PC-3 (cell line): ENCODE data around the gene MVB12B. TPM values are rescaled to one million over a fixed set of nuclear protein-coding genes. Genes with fewer than 3 reads are reported as not detected.

Source experiments
- ATAC-seq: fragments of 200-7000 bp; cut with Tn5 transposase; 2 replicates; pipeline ENCODE4 v1.9.1; 2020; ENCODE audit warnings: mild to moderate bottlenecking, moderate library complexity
- BruUV-seq: library from RNA; stranded (reverse); fragments of 400-500 nt; replicated peaks from 2 replicates; lab custom pipeline; 2021; lab: Mats Ljungman, UMichigan
- CTCF ChIA-PET: fragments of 300-600 bp; sonication (Branson Sonifier 250); formaldehyde crosslinking; loops from one replicate; lab custom pipeline; 2022; ENCODE audit warnings: antibody characterized with exemption; lab: Charles Lee
- POLR2A ChIA-PET: fragments of 300-600 bp; sonication (Branson Sonifier 250); formaldehyde crosslinking; loops from one replicate; lab custom pipeline; 2022; ENCODE audit warnings: antibody characterized with exemption; ENCODE audit not compliant: unreplicated experiment; lab: Charles Lee
- DNase-seq: peaks from one replicate; pipeline ENCODE4 v3.0.0-alpha.2; 2015
- H2AFZ ChIP-seq: fragments of 300-600 bp; sonication (generic); 2 replicates; pipeline ENCODE4 v1.6.0; 2016; ENCODE audit warnings: antibody characterized with exemption, low read length
- H3F3A ChIP-seq: fragments of 300-600 bp; sonication (generic); one replicate; pipeline ENCODE4 v1.6.0; 2017; ENCODE audit warnings: antibody characterized with exemption, low read length, control low read depth, mild to moderate bottlenecking; ENCODE audit not compliant: unreplicated experiment
- H3K27ac ChIP-seq: fragments of 300-600 bp; sonication (generic); 2 replicates; pipeline ENCODE4 v1.5.1; 2016; ENCODE audit warnings: mild to moderate bottlenecking, low read length
- H3K27me3 ChIP-seq: fragments of 300-600 bp; sonication (generic); 2 replicates; pipeline ENCODE4 v1.6.1; 2016; ENCODE audit warnings: low read length, mixed read lengths
- H3K36me3 ChIP-seq: fragments of 300-600 bp; sonication (generic); 2 replicates; pipeline ENCODE4 v1.6.1; 2016; ENCODE audit warnings: low read depth, mixed run types, low read length, mixed read lengths
- H3K4me1 ChIP-seq: fragments of 300-600 bp; sonication (generic); 2 replicates; pipeline ENCODE4 v1.5.1; 2016; ENCODE audit warnings: low read length; ENCODE audit not compliant: insufficient read depth
- H3K4me2 ChIP-seq: fragments of 300-600 bp; sonication (generic); 2 replicates; pipeline ENCODE4 v1.6.0; 2016; ENCODE audit warnings: low read length
- H3K4me3 ChIP-seq: fragments of 300-600 bp; sonication (generic); 2 replicates; pipeline ENCODE4 v1.5.1; 2016; ENCODE audit warnings: mild to moderate bottlenecking, low read length, mixed read lengths
- H3K79me2 ChIP-seq: fragments of 300-600 bp; sonication (generic); 2 replicates; pipeline ENCODE4 v1.6.1; 2017; ENCODE audit warnings: low read length, mixed read lengths
- H3K9ac ChIP-seq: fragments of 300-600 bp; sonication (generic); 2 replicates; pipeline ENCODE4 v1.6.0; 2016; ENCODE audit warnings: mild to moderate bottlenecking, low read length
- H3K9me2 ChIP-seq: fragments of 300-600 bp; sonication (generic); replicated peaks from 2 replicates; pipeline ENCODE4 v1.6.1; 2016; ENCODE audit warnings: mixed run types, low read length, mixed read lengths
- H3K9me3 ChIP-seq: fragments of 300-600 bp; sonication (generic); 2 replicates; pipeline ENCODE4 v1.6.1; 2016; ENCODE audit warnings: low read length, mixed read lengths
- H4K20me1 ChIP-seq: fragments of 300-600 bp; sonication (generic); 2 replicates; pipeline ENCODE4 v1.6.1; 2016; ENCODE audit warnings: low read length, mixed read lengths
- EZH2 ChIP-seq: fragments of 300-600 bp; sonication (generic); IDR thresholded peaks from one replicate; pipeline ENCODE4 v1.6.1; 2017; ENCODE audit warnings: antibody characterized with exemption, mild to moderate bottlenecking, low read length; ENCODE audit not compliant: unreplicated experiment
- EZH2phosphoT487 ChIP-seq: fragments of 300-600 bp; sonication (generic); IDR thresholded peaks from 2 replicates; pipeline ENCODE4 v1.6.1; 2018; ENCODE audit warnings: mild to moderate bottlenecking, antibody characterized with exemption, low read length, borderline replicate concordance
- intact Hi-C: fragments of 100-400 bp; cut with micrococcal nuclease; formaldehyde crosslinking; loops from 2 replicates; pipeline ENCODE4 v1.9.0; 2023
- total RNA-seq: library from RNA; depleted of rRNA; stranded (reverse); fragments of >200 nt; gene quantifications from 2 replicates; pipeline ENCODE4 v1.2.3, GENCODE V29; 2014
- TF ChIP-seq, protein P1 (sequence below): fragments of 300-600 bp; sonication (generic); conservative IDR thresholded peaks from 2 replicates; pipeline ENCODE4 v1.5.1; 2017; ENCODE audit warnings: antibody characterized with exemption, low read depth, mild to moderate bottlenecking, low read length

The MVB12B gene
- total RNA-seq, 1 experiment from 2014 or later, result 7.2 TPM

DNA sequence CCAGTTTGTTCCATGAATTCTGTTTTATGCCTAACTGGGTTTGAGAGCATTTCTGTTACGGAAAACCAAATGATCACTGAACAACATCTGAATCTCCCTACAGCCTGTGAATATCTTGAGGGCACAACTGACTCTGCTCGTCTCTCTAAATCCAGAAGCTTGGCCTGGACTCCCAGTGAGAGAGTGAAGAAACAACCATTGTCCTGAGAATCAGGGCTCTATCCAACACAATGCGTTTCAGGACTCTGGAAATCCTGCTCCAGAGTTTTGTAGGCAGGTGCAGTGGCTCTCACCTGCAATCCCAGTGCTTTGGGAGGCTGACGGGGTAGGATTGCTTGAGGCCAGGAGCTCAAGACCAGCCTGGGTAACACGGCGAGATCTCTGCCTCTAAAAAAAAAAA lies 7.8 kb upstream of the MVB12B start:
- no peaks in the 10 kb centered on the region for H3K36me3 ChIP-seq
- no peaks in the 10 kb centered on the region for H3F3A ChIP-seq
- no peaks in the 10 kb centered on the region for H3K9me2 ChIP-seq
- ATAC-seq (no peak), DNase-seq (no peak)
- H3K4me3 ChIP-seq, result no peak overlapping the region
- no peaks in the 10 kb centered on the region for H3K4me1 ChIP-seq
- intact Hi-C loops, result no loop called here
- H4K20me1 ChIP-seq, result no peaks in the 10 kb centered on the region
- H3K9ac ChIP-seq, result no peak overlapping the region
- no peak overlapping the region for H2AFZ ChIP-seq
- TF ChIP-seq, protein P1, sequence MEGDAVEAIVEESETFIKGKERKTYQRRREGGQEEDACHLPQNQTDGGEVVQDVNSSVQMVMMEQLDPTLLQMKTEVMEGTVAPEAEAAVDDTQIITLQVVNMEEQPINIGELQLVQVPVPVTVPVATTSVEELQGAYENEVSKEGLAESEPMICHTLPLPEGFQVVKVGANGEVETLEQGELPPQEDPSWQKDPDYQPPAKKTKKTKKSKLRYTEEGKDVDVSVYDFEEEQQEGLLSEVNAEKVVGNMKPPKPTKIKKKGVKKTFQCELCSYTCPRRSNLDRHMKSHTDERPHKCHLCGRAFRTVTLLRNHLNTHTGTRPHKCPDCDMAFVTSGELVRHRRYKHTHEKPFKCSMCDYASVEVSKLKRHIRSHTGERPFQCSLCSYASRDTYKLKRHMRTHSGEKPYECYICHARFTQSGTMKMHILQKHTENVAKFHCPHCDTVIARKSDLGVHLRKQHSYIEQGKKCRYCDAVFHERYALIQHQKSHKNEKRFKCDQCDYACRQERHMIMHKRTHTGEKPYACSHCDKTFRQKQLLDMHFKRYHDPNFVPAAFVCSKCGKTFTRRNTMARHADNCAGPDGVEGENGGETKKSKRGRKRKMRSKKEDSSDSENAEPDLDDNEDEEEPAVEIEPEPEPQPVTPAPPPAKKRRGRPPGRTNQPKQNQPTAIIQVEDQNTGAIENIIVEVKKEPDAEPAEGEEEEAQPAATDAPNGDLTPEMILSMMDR, result no peak
- TF ChIP-seq EZH2phosphoT487 (no peak), EZH2 (no peak)
- no peak overlapping the region for H3K27ac ChIP-seq
- ChIA-PET POLR2A (no interaction called here), CTCF (interaction anchor here (0.6 kb wide), 1 partner anchor 101 kb away, joined by 3 read pairs; no protein-coding TSS in a partner anchor)
- H3K4me2 ChIP-seq, result no peak overlapping the region
- no peaks in the 10 kb centered on the region for H3K9me3 ChIP-seq
- no peaks in the 10 kb centered on the region for H3K27me3 ChIP-seq
- no TSS peak for BruUV-seq
- H3K79me2 ChIP-seq, result no peaks in the 10 kb centered on the region

GRCh38 chr9:126319671-126320070 lies 7.0 kb upstream of the MVB12B start:
- no TSS peak for BruUV-seq
- intact Hi-C loops, result no loop called here
- Histone ChIP-seq H4K20me1 (no peaks in the 10 kb centered on the region), H3K27me3 (no peaks in the 10 kb centered on the region), H3K9ac (no peak overlapping the region), H3K4me3 (no peak overlapping the region), H3F3A (no peaks in the 10 kb centered on the region), H2AFZ (no peak overlapping the region), H3K4me1 (no peaks in the 10 kb centered on the region), H3K27ac (no peak overlapping the region), H3K36me3 (no peaks in the 10 kb centered on the region), H3K79me2 (no peaks in the 10 kb centered on the region), H3K9me2 (no peaks in the 10 kb centered on the region), H3K9me3 (no peaks in the 10 kb centered on the region), H3K4me2 (no peak overlapping the region)
- TF ChIP-seq, protein P1, result no peak
- TF ChIP-seq EZH2 (no peak), EZH2phosphoT487 (no peak)
- CTCF ChIA-PET, result no interaction called here
- DNase-seq, result no peak
- POLR2A ChIA-PET, result no interaction called here
- no peak for ATAC-seq

DNA sequence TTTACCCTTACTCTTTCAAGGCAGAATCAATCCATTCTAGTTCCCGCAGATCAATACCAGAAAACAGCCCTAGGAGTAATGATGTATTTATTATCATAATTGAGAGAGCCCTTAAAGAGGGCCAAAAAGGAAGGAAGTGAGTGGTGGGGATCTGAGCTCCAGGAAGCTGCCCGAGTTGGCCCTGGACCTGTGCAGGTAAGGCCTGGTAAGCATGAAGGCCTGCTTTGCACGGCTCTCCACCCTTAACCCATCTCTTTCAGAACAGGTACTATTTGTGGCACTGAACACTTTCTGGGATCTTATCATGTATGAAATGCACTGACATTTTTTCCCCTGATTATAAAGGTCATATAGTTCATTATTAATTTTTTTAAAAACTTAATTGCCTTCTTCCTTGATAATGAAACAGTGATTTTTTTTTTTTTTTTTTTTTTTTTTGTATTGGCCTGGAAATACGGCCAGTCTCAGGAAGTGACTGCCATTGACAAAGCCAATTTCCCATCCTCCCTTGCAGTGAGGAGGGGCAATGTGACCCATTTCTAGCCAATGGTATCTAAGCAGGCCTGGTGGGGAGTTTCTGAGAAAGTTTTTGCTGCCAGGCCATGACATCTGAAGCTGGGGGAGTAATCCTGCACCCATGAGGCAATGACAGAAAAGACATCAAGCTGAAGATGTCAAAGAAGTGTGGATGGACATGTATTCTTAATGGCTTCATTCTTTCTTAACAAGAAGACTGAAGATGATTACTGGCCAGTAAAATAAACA lies 6.3 kb upstream of the MVB12B start:
- H3K4me3 ChIP-seq, result no peak overlapping the region
- no peaks in the 10 kb centered on the region for H3K36me3 ChIP-seq
- intact Hi-C loops, result no loop called here
- H4K20me1 ChIP-seq, result no peaks in the 10 kb centered on the region
- ATAC-seq, result no peak
- no peaks in the 10 kb centered on the region for H3K79me2 ChIP-seq
- no peaks in the 10 kb centered on the region for H3K27me3 ChIP-seq
- BruUV-seq, result no TSS peak
- H2AFZ ChIP-seq, result no peak overlapping the region
- POLR2A ChIA-PET, result no interaction called here
- CTCF ChIA-PET, result no interaction called here
- no peak for TF ChIP-seq EZH2phosphoT487
- TF ChIP-seq EZH2, result no peak
- TF ChIP-seq, protein P1, result no peak
- no peaks in the 10 kb centered on the region for H3K9me3 ChIP-seq
- H3K4me1 ChIP-seq, result no peaks in the 10 kb centered on the region
- no peaks in the 10 kb centered on the region for H3K9me2 ChIP-seq
- no peak overlapping the region for H3K9ac ChIP-seq
- no peak overlapping the region for H3K4me2 ChIP-seq
- no peak overlapping the region for H3K27ac ChIP-seq
- no peaks in the 10 kb centered on the region for H3F3A ChIP-seq
- no peak for DNase-seq
